ENCODE results near the gene SUCLG2. TPM values are rescaled to one million over a fixed set of nuclear protein-coding genes. Genes with fewer than 3 reads are reported as not detected.

SUCLG2 gene
- total RNA-seq, 1 donor from 2014 or later, result 33.8 TPM

- TF ChIP-seq CTCF (IDR thresholded peaks at IDR 0.05; ENCODE audit: unreplicated experiment), result no peak
- Mint-ChIP-seq H3K9me3 (ENCODE audit: unreplicated experiment) (no peaks in the 10 kb centered on the region), H3K4me3 (ENCODE audit: unreplicated experiment) (no peak overlapping the region), H3K27me3 (ENCODE audit: unreplicated experiment) (no peaks in the 10 kb centered on the region), H3K27ac (ENCODE audit: unreplicated experiment) (no peak overlapping the region), H3K36me3 (ENCODE audit: low read depth, unreplicated experiment) (no peaks in the 10 kb centered on the region), H3K4me1 (ENCODE audit: unreplicated experiment) (peaks cover 3% of the 10 kb centered on the region)
- DNase-seq (ENCODE audit: low spot score), result no peak
These were observed 235.8 kb downstream of the SUCLG2 start for GRCh38 chr3:67418426-67419217.

- Mint-ChIP-seq H3K27ac (ENCODE audit: unreplicated experiment) (no peak overlapping the region), H3K4me3 (ENCODE audit: unreplicated experiment) (no peak overlapping the region), H3K4me1 (ENCODE audit: unreplicated experiment) (peaks cover 3% of the 10 kb centered on the region), H3K9me3 (ENCODE audit: unreplicated experiment) (no peaks in the 10 kb centered on the region), H3K27me3 (ENCODE audit: unreplicated experiment) (no peaks in the 10 kb centered on the region), H3K36me3 (ENCODE audit: low read depth, unreplicated experiment) (no peaks in the 10 kb centered on the region)
- TF ChIP-seq CTCF (IDR thresholded peaks at IDR 0.05; ENCODE audit: unreplicated experiment), result no peak
- DNase-seq (ENCODE audit: low spot score), result no peak
These were observed 237.7 kb downstream of the SUCLG2 start for GRCh38 chr3:67416703-67417102.

GRCh38 chr3:67415511-67415910, 238.9 kb downstream of the SUCLG2 start:
- DNase-seq (ENCODE audit: low spot score), result no peak
- no peaks in the 10 kb centered on the region for H3K9me3 Mint-ChIP-seq (ENCODE audit: unreplicated experiment)
- TF ChIP-seq CTCF (IDR thresholded peaks at IDR 0.05; ENCODE audit: unreplicated experiment), result no peak
- H3K27ac Mint-ChIP-seq (ENCODE audit: unreplicated experiment), result no peak overlapping the region
- no peaks in the 10 kb centered on the region for H3K27me3 Mint-ChIP-seq (ENCODE audit: unreplicated experiment)
- H3K4me3 Mint-ChIP-seq (ENCODE audit: unreplicated experiment), result no peak overlapping the region
- no peaks in the 10 kb centered on the region for H3K36me3 Mint-ChIP-seq (ENCODE audit: low read depth, unreplicated experiment)
- H3K4me1 Mint-ChIP-seq (ENCODE audit: unreplicated experiment), result peaks cover 3% of the 10 kb centered on the region

GRCh38 chr3:67414740-67415139, 239.7 kb downstream of the SUCLG2 start:
- no peak for TF ChIP-seq CTCF (IDR thresholded peaks at IDR 0.05; ENCODE audit: unreplicated experiment)
- no peak for DNase-seq (ENCODE audit: low spot score)
- H3K9me3 Mint-ChIP-seq (ENCODE audit: unreplicated experiment), result no peaks in the 10 kb centered on the region
- H3K4me3 Mint-ChIP-seq (ENCODE audit: unreplicated experiment), result no peak overlapping the region
- no peaks in the 10 kb centered on the region for H3K36me3 Mint-ChIP-seq (ENCODE audit: low read depth, unreplicated experiment)
- H3K27ac Mint-ChIP-seq (ENCODE audit: unreplicated experiment), result no peak overlapping the region
- peaks cover 3% of the 10 kb centered on the region for H3K4me1 Mint-ChIP-seq (ENCODE audit: unreplicated experiment)
- no peaks in the 10 kb centered on the region for H3K27me3 Mint-ChIP-seq (ENCODE audit: unreplicated experiment)

- Mint-ChIP-seq H3K27me3 (ENCODE audit: unreplicated experiment) (no peaks in the 10 kb centered on the region), H3K4me3 (ENCODE audit: unreplicated experiment) (no peak overlapping the region), H3K36me3 (ENCODE audit: low read depth, unreplicated experiment) (no peaks in the 10 kb centered on the region), H3K27ac (ENCODE audit: unreplicated experiment) (no peak overlapping the region), H3K4me1 (ENCODE audit: unreplicated experiment) (peaks cover 9% of the 10 kb centered on the region), H3K9me3 (ENCODE audit: unreplicated experiment) (no peaks in the 10 kb centered on the region)
- TF ChIP-seq CTCF (IDR thresholded peaks at IDR 0.05; ENCODE audit: unreplicated experiment), result no peak
- no peak for DNase-seq (ENCODE audit: low spot score)
These were observed 249.2 kb downstream of the SUCLG2 start for GRCh38 chr3:67405193-67405592.

Measured in endothelial cell (in vitro differentiated cells).